T-helper 2 cell treated with Interferon-gamma antibody and Interleukin-4, amounts not matched to agents 5 μg/mL and 100 μg/mL, for 36 hours (primary cell): Measurements from ENCODE around the gene NUP210.

Experiments
- DNase-seq: peaks from one replicate; pipeline ENCODE4 v3.0.0; 2021; ENCODE audit warnings: low spot score
- H3K27ac Mint-ChIP-seq: one replicate; pipeline ENCODE4 v1.8.0; 2021; ENCODE audit warnings: mild to moderate bottlenecking, mixed read lengths
- H3K27me3 Mint-ChIP-seq: one replicate; pipeline ENCODE4 v1.8.0; 2021; ENCODE audit warnings: low read depth, mixed read lengths
- H3K36me3 Mint-ChIP-seq: one replicate; pipeline ENCODE4 v1.8.0; 2021; ENCODE audit warnings: low read depth, mixed read lengths
- H3K4me1 Mint-ChIP-seq: one replicate; pipeline ENCODE4 v1.8.0; 2021; ENCODE audit warnings: low read depth, mixed read lengths
- H3K4me3 Mint-ChIP-seq: one replicate; pipeline ENCODE4 v1.8.0; 2022; ENCODE audit warnings: mild to moderate bottlenecking, moderate library complexity, mixed read lengths
- H3K9me3 Mint-ChIP-seq: one replicate; pipeline ENCODE4 v1.8.0; 2021; ENCODE audit warnings: mixed read lengths

The NUP210 gene

DNA sequence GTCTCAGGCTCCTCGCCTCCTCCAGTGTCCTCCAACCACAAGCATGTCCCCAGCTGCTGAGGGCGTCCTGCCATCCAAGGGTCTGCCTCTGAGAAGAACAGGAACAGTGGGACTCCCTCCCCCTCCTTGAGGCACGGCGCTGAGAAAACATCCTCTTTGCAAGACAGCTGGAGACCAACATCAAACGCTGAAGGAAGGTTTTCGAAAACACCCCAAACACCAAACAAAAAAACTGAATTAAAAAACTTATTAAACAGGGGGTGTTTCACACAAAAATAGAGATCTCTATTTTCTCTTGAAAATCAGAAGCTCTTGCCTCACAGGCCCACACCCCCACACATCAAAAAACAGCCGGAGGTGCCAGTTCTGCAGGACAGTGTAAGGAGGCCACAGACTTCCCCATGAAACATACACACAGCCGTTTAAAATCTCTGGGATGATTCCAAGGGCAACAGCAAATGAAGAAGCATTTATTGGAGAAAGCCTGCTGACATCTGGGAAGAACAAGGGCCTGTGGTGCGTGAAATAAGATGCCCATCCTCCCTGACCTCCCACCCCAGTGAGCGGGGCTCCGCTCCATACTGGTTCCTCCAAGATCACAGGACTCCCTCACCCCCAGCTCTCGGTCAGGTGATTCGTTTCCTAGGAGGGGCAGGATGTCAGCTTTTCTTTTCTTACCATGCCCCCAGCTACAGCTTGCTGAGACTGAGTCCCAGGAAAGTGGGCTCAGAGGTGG, 71.3 kb downstream of the NUP210 start:
- H3K9me3 Mint-ChIP-seq: no peaks in the 10 kb centered on the region

GRCh38 chr3:13348100-13348499, 72.0 kb downstream of the NUP210 start:
- no peak overlapping the region for H3K4me3 Mint-ChIP-seq
- no peak overlapping the region for H3K27ac Mint-ChIP-seq
- H3K4me1 Mint-ChIP-seq: peaks cover 46% of the 10 kb centered on the region
- no peaks in the 10 kb centered on the region for H3K27me3 Mint-ChIP-seq
- peaks cover 73% of the 10 kb centered on the region for H3K36me3 Mint-ChIP-seq
- no peaks in the 10 kb centered on the region for H3K9me3 Mint-ChIP-seq
- DNase-seq: no peak

More for the DNA sequence above, 71.3 kb downstream of the NUP210 start:
- Mint-ChIP-seq H3K27me3 (no peaks in the 10 kb centered on the region), H3K4me3 (no peak overlapping the region), H3K4me1 (peaks cover 48% of the 10 kb centered on the region), H3K27ac (peak overlapping the region; percentile 78), H3K36me3 (peaks cover 73% of the 10 kb centered on the region)
- DNase-seq: no peak

GRCh38 chr3:13347390-13347950, 72.7 kb downstream of the NUP210 start:
- no peaks in the 10 kb centered on the region for H3K27me3 Mint-ChIP-seq
- H3K27ac Mint-ChIP-seq: peak overlapping the region; percentile 85
- no peaks in the 10 kb centered on the region for H3K9me3 Mint-ChIP-seq
- H3K36me3 Mint-ChIP-seq: peaks cover 72% of the 10 kb centered on the region
- H3K4me3 Mint-ChIP-seq: peak overlapping the region; percentile 18
- H3K4me1 Mint-ChIP-seq: peaks cover 40% of the 10 kb centered on the region
- DNase-seq: no peak

DNA sequence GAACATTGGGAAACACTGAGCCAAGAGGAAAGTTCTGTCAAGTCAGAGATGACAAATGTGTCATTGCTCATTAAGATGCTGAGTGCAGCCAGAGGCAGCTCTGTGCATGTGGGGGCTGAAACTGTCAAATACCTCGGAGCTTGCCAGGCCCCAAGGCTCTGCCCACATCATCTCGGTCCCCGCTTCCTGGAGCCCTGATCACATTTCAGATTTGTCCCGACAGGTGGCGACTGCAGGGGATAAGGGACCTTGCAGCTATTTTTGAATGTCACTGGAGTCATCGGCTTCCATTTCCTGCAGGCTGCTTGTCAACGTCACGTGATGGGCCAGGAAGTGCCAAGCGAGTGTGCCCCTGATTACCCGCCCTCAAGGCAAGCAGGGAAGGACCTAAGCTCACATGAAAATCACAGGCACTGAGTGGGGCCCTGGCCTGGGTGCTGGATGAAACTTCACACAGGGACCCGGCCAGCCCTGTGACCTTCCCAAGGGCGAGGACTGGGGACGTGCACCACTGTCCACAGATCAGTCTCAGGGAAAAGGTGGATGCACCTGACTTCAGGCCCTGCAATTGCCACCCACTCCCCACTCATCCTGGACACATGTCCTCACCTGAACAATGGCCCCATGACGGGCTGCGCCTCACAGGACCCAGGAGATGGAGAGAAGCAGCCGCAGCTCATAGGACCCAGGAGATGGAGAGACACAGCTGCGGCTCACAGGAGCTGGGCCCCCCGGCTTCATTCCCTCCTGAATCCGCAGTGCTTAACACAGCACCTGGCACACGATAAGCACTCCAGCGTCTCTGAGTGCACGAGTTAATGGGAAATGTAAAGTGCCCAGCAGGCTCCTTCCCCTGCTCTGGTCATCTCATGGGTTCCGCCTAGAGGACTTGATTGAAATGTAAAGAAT, 73.4 kb downstream of the NUP210 start:
- Mint-ChIP-seq H3K27me3 (no peaks in the 10 kb centered on the region), H3K4me1 (peaks cover 40% of the 10 kb centered on the region), H3K9me3 (no peaks in the 10 kb centered on the region), H3K27ac (peak overlapping the region; percentile 85), H3K36me3 (peaks cover 76% of the 10 kb centered on the region), H3K4me3 (peak overlapping the region; percentile 24)
- peak; percentile 75 for DNase-seq

DNA sequence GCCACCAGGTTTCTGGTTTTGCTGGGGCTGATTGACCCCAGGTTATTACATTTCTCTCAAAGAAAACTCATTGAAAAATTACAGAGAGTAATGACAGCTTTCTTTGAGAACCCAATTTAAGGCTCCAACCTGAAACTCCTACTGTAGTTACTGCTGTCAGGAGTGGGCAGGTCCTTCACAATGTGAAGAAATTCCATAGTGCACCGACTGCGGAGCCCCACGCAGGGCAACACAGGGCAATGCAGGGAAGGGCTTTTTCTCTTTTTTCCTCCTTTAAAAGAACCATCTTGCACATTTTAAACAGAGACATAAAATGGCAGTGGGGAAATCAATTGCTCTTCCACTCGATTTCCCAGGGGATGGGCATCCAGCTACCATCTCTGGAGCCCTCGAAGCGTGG, 74.3 kb downstream of the NUP210 start:
- no peak for DNase-seq
- Mint-ChIP-seq H3K27ac (peak overlapping the region; percentile 20), H3K36me3 (peaks cover 77% of the 10 kb centered on the region), H3K27me3 (no peaks in the 10 kb centered on the region), H3K4me1 (peaks cover 40% of the 10 kb centered on the region), H3K9me3 (no peaks in the 10 kb centered on the region), H3K4me3 (no peak overlapping the region)

DNA sequence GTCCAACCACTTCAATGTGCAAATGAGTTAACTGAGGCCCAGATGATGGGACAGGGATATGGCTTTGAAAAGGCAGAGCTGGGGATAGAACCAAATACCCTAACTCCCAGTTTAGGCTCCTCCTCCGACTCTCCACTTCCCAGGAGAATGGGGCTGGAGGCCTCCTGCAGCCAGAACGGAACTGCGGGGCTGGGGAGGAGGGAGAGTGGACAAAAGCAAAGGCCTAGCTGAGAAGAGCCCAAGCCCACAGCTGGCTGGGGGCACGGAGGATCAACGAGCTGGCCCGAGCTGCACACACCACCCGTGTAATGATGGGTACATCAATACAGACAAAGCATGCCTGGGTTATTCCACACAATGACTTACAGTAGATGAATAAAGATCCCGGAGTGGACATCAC, 74.8 kb downstream of the NUP210 start:
- H3K4me1 Mint-ChIP-seq: peaks cover 38% of the 10 kb centered on the region
- no peak overlapping the region for H3K27ac Mint-ChIP-seq

GRCh38 chr3:13344663-13345062, 75.5 kb downstream of the NUP210 start:
- Mint-ChIP-seq H3K36me3 (peaks cover 70% of the 10 kb centered on the region), H3K4me3 (no peak overlapping the region), H3K27ac (peak overlapping the region; percentile 6), H3K27me3 (no peaks in the 10 kb centered on the region), H3K4me1 (peaks cover 33% of the 10 kb centered on the region), H3K9me3 (no peaks in the 10 kb centered on the region)
- no peak for DNase-seq

More for the DNA sequence above, 74.8 kb downstream of the NUP210 start:
- H3K4me3 Mint-ChIP-seq: no peak overlapping the region
- H3K27me3 Mint-ChIP-seq: no peaks in the 10 kb centered on the region
- no peak for DNase-seq
- peaks cover 76% of the 10 kb centered on the region for H3K36me3 Mint-ChIP-seq
- H3K9me3 Mint-ChIP-seq: no peaks in the 10 kb centered on the region

GRCh38 chr3:13343601-13344000, 76.5 kb downstream of the NUP210 start:
- H3K4me3 Mint-ChIP-seq: no peak overlapping the region
- H3K36me3 Mint-ChIP-seq: peaks cover 64% of the 10 kb centered on the region
- DNase-seq: no peak
- H3K27me3 Mint-ChIP-seq: no peaks in the 10 kb centered on the region
- peaks cover 26% of the 10 kb centered on the region for H3K4me1 Mint-ChIP-seq
- H3K27ac Mint-ChIP-seq: no peak overlapping the region
- H3K9me3 Mint-ChIP-seq: no peaks in the 10 kb centered on the region

DNA sequence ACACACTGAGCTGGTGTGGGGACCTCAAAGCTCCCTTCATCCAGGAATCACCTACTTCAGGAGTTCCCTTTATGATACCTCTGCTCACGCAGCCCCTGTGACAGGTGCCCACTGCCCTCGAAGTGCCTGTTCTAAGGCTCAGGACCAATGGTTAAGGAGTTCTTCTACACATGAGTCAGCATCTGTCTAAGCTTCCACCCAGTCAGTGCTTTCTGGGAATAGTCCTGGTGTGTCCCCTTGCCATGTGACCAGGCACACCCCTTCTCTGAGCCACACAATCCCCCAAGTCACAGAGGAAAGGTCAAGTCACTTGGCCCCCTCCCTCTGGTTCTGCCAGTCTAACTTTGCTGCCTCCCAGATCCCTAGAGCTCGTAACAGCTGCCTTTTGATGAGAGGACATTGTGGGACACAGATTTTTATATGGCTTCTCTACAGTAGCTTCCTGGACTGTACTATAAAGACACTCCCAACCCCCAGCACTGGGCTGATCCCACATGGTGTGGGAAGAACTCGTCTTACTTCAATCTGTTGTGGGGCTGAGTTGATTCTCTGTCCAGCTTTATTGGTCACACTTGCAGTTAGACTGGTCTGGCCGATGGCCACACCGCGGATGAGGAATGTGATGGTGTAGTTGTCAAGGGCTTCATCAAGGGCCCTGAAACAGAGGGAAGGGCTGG, 78.8 kb downstream of the NUP210 start:
- Mint-ChIP-seq H3K36me3 (peaks cover 57% of the 10 kb centered on the region), H3K4me3 (no peak overlapping the region), H3K27ac (no peak overlapping the region), H3K27me3 (no peaks in the 10 kb centered on the region), H3K9me3 (no peaks in the 10 kb centered on the region), H3K4me1 (peaks cover 7% of the 10 kb centered on the region)
- no peak for DNase-seq

- Mint-ChIP-seq H3K9me3 (no peaks in the 10 kb centered on the region), H3K4me1 (peaks cover 3% of the 10 kb centered on the region), H3K4me3 (no peak overlapping the region), H3K36me3 (peaks cover 53% of the 10 kb centered on the region), H3K27me3 (no peaks in the 10 kb centered on the region), H3K27ac (no peak overlapping the region)
- DNase-seq: no peak
These were observed 80.3 kb downstream of the NUP210 start for GRCh38 chr3:13339833-13340232.

- DNase-seq: no peak
- Mint-ChIP-seq H3K36me3 (peaks cover 51% of the 10 kb centered on the region), H3K27me3 (no peaks in the 10 kb centered on the region), H3K4me1 (peaks cover under 1% of the 10 kb centered on the region), H3K9me3 (no peaks in the 10 kb centered on the region), H3K4me3 (no peak overlapping the region), H3K27ac (no peak overlapping the region)
These were observed 81.1 kb downstream of the NUP210 start for GRCh38 chr3:13338996-13339395.

- H3K36me3 Mint-ChIP-seq: peaks cover 51% of the 10 kb centered on the region
- DNase-seq: no peak
- no peaks in the 10 kb centered on the region for H3K27me3 Mint-ChIP-seq
- no peak overlapping the region for H3K4me3 Mint-ChIP-seq
- no peaks in the 10 kb centered on the region for H3K9me3 Mint-ChIP-seq
- no peak overlapping the region for H3K27ac Mint-ChIP-seq
- no peaks in the 10 kb centered on the region for H3K4me1 Mint-ChIP-seq
These were observed 81.9 kb downstream of the NUP210 start for GRCh38 chr3:13338231-13338630.

DNA sequence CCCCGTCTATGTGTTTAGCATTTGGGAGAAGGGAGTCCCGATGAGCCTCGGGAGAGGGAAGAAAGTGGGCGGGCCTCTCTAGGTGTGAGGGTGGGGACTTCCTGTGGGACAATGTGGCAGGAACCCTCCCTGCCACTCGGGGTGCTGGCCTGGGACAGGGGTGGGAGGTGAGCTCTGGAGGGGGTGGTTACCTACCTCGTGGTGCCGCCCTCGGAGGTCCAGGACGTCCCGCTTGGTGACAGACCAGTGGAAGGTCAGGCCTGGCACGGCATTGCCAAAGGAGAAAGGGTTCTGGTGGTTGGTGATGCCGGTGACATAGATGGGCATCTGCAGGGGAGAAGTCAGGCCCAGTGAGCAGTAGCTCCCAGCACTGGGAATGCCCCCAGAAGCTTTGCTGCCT, 83.5 kb downstream of the NUP210 start:
- no peaks in the 10 kb centered on the region for H3K9me3 Mint-ChIP-seq
- H3K36me3 Mint-ChIP-seq: peaks cover 49% of the 10 kb centered on the region
- no peak overlapping the region for H3K27ac Mint-ChIP-seq
- H3K4me1 Mint-ChIP-seq: no peaks in the 10 kb centered on the region
- H3K27me3 Mint-ChIP-seq: no peaks in the 10 kb centered on the region
- DNase-seq: no peak
- H3K4me3 Mint-ChIP-seq: no peak overlapping the region
